ENCODE measurements around the gene SLC17A8.

Gene SLC17A8

GRCh38 chr12:100372853-100373640 is 16.2 kb downstream of the SLC17A8 start:
- no peak for FAIRE-seq

GRCh38 chr12:100375038-100375735 is 18.3 kb downstream of the SLC17A8 start:
- FAIRE-seq = no peak

GRCh38 chr12:100376161-100376560 is 19.3 kb downstream of the SLC17A8 start:
- FAIRE-seq = no peak

- FAIRE-seq = no peak
These were observed 24.5 kb downstream of the SLC17A8 start for GRCh38 chr12:100381379-100381778.

GRCh38 chr12:100382338-100382737 is 25.5 kb downstream of the SLC17A8 start:
- no peak for FAIRE-seq

- no peak for FAIRE-seq
These were observed 27.0 kb downstream of the SLC17A8 start for GRCh38 chr12:100383586-100384558.

- FAIRE-seq = no peak
These were observed 27.7 kb downstream of the SLC17A8 start for GRCh38 chr12:100384559-100384935.

GRCh38 chr12:100388382-100388781 is 31.5 kb downstream of the SLC17A8 start:
- no peak for FAIRE-seq

GRCh38 chr12:100391856-100392255 is 35.0 kb downstream of the SLC17A8 start:
- FAIRE-seq = no peak

GRCh38 chr12:100393200-100393599 is 36.3 kb downstream of the SLC17A8 start:
- no peak for FAIRE-seq

- FAIRE-seq = no peak
These were observed 38.9 kb downstream of the SLC17A8 start for GRCh38 chr12:100395811-100396210.

GRCh38 chr12:100398307-100398706 is 41.4 kb downstream of the SLC17A8 start:
- peak; percentile 18 for FAIRE-seq

GRCh38 chr12:100399095-100399494 is 42.2 kb downstream of the SLC17A8 start:
- no peak for FAIRE-seq

- peak; percentile 90 for FAIRE-seq
These were observed 44.8 kb downstream of the SLC17A8 start for GRCh38 chr12:100401660-100402059.

GRCh38 chr12:100402763-100403162 is 45.9 kb downstream of the SLC17A8 start:
- FAIRE-seq = no peak

GRCh38 chr12:100403446-100403845 is 46.6 kb downstream of the SLC17A8 start:
- no peak for FAIRE-seq

- FAIRE-seq = no peak
These were observed 48.0 kb downstream of the SLC17A8 start for GRCh38 chr12:100404769-100405407.

- FAIRE-seq = no peak
These were observed 56.1 kb downstream of the SLC17A8 start for GRCh38 chr12:100413001-100413400.

GRCh38 chr12:100414739-100415138 is 57.9 kb downstream of the SLC17A8 start:
- FAIRE-seq = no peak

GRCh38 chr12:100422646-100423045 is 65.8 kb downstream of the SLC17A8 start:
- no peak for FAIRE-seq

GRCh38 chr12:100426145-100426544 is 69.3 kb downstream of the SLC17A8 start:
- no peak for FAIRE-seq

GRCh38 chr12:100427078-100427477 is 70.2 kb downstream of the SLC17A8 start:
- FAIRE-seq = no peak
